ENCODE results near the gene THSD7A. TPM values are rescaled to one million over a fixed set of nuclear protein-coding genes. Genes with fewer than 3 reads are reported as not detected.

THSD7A gene
- total RNA-seq, 1 donor from 2014 or later, result 8.0 TPM

GRCh38 chr7:11636274-11636673, 195.7 kb downstream of the THSD7A start:
- no peaks in the 10 kb centered on the region for H3K9me3 ChIP-seq
- no peaks in the 10 kb centered on the region for H3K27me3 ChIP-seq
- no peak for ATAC-seq
- no peak overlapping the region for H3K4me3 ChIP-seq
- intact Hi-C loops (cut with DNase I), result no loop called here
- H3K4me1 ChIP-seq, result no peaks in the 10 kb centered on the region
- H3K36me3 ChIP-seq, result no peaks in the 10 kb centered on the region
- TF ChIP-seq, protein P1, sequence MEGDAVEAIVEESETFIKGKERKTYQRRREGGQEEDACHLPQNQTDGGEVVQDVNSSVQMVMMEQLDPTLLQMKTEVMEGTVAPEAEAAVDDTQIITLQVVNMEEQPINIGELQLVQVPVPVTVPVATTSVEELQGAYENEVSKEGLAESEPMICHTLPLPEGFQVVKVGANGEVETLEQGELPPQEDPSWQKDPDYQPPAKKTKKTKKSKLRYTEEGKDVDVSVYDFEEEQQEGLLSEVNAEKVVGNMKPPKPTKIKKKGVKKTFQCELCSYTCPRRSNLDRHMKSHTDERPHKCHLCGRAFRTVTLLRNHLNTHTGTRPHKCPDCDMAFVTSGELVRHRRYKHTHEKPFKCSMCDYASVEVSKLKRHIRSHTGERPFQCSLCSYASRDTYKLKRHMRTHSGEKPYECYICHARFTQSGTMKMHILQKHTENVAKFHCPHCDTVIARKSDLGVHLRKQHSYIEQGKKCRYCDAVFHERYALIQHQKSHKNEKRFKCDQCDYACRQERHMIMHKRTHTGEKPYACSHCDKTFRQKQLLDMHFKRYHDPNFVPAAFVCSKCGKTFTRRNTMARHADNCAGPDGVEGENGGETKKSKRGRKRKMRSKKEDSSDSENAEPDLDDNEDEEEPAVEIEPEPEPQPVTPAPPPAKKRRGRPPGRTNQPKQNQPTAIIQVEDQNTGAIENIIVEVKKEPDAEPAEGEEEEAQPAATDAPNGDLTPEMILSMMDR (IDR thresholded peaks at IDR 0.05), result no peak
- H3K27ac ChIP-seq, result no peak overlapping the region
- no peak for DNase-seq

DNA sequence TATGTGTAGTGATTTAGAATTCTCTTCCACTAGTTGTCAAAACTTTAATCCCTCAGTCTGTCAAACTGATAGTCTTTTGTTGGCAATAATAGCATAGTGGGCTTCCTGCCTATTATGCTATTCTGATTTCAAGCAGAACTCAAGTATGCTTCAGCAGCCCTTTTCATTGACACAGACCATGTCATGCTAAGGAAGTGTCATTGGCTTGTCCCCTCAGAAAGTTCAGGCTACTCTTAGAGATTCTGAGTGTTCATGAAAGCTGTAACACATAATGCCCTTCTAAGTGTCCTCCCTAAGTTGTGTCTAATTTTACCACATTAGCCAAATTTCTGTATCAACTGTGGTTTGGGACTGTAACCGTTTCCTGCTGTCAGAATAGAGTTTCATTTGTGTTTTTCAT, 198.7 kb downstream of the THSD7A start:
- Histone ChIP-seq H3K36me3 (no peaks in the 10 kb centered on the region), H3K9me3 (no peaks in the 10 kb centered on the region), H3K4me3 (no peak overlapping the region), H3K4me1 (no peaks in the 10 kb centered on the region), H3K27ac (no peak overlapping the region), H3K27me3 (no peaks in the 10 kb centered on the region)
- ATAC-seq (no peak), DNase-seq (no peak)
- intact Hi-C loops (cut with DNase I), result no loop called here
- TF ChIP-seq, protein P1 (IDR thresholded peaks at IDR 0.05), result no peak

GRCh38 chr7:11630355-11630754, 201.6 kb downstream of the THSD7A start:
- H3K27me3 ChIP-seq, result no peaks in the 10 kb centered on the region
- H3K4me1 ChIP-seq, result no peaks in the 10 kb centered on the region
- H3K9me3 ChIP-seq, result no peaks in the 10 kb centered on the region
- ATAC-seq (no peak), DNase-seq (no peak)
- no peak overlapping the region for H3K4me3 ChIP-seq
- TF ChIP-seq, protein P1 (IDR thresholded peaks at IDR 0.05), result no peak
- intact Hi-C loops (cut with DNase I), result no loop called here
- no peak overlapping the region for H3K27ac ChIP-seq
- no peaks in the 10 kb centered on the region for H3K36me3 ChIP-seq

DNA sequence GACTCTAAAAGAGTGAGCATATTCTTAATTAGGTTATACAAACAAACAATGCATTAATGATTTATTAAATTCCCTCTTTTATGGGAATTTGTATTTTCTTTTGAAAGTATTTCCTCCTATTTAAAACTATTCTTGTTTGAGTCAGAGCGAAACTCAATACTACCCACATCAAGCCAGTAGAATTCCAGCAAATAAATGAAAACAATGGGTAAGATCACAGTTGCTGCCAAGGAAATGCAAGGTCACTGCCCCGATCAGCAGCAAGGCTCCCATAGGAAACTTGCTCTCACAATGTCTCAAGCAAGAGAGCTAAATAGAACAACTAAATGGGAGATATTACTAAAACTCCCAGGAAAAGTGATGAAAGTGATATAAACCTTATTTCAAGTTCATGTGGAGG, 206.3 kb downstream of the THSD7A start:
- intact Hi-C loops (cut with DNase I), result no loop called here
- DNase-seq (no peak), ATAC-seq (no peak)
- Histone ChIP-seq H3K4me1 (no peaks in the 10 kb centered on the region), H3K9me3 (no peaks in the 10 kb centered on the region), H3K36me3 (no peaks in the 10 kb centered on the region), H3K27ac (no peak overlapping the region), H3K27me3 (no peaks in the 10 kb centered on the region), H3K4me3 (no peak overlapping the region)
- TF ChIP-seq, protein P1 (IDR thresholded peaks at IDR 0.05), result no peak

GRCh38 chr7:11623093-11623678, 208.8 kb downstream of the THSD7A start:
- TF ChIP-seq, protein P1 (IDR thresholded peaks at IDR 0.05), result no peak
- no peak for ATAC-seq
- no peaks in the 10 kb centered on the region for H3K36me3 ChIP-seq

More at GRCh38 chr7:11623093-11623678, 208.8 kb downstream of the THSD7A start:
- no peaks in the 10 kb centered on the region for H3K27me3 ChIP-seq
- intact Hi-C loops (cut with DNase I), result no loop called here
- H3K4me1 ChIP-seq, result no peaks in the 10 kb centered on the region
- H3K9me3 ChIP-seq, result no peaks in the 10 kb centered on the region
- no peak overlapping the region for H3K4me3 ChIP-seq
- no peak for DNase-seq
- no peak overlapping the region for H3K27ac ChIP-seq
